Measurements from ENCODE around the gene GALNT5. TPM values are rescaled to one million over a fixed set of nuclear protein-coding genes. Genes with fewer than 3 reads are reported as not detected.

The GALNT5 gene
- total RNA-seq, 1 experiment from 2014 or later = 0.04 TPM

GRCh38 chr2:157265825-157266224 is 8.3 kb downstream of the GALNT5 start:
- ATAC-seq (no peak), DNase-seq (no peak)
- peaks cover 15% of the 10 kb centered on the region for H3K4me1 ChIP-seq (ENCODE audit: insufficient read depth, low read length)
- H3K79me2 ChIP-seq (ENCODE audit: low read length) = no peaks in the 10 kb centered on the region
- BruUV-seq (replicated peaks) = no TSS peak
- H3K4me3 ChIP-seq (ENCODE audit: low read length) = no peak overlapping the region
- TF ChIP-seq EZH2 (IDR thresholded peaks at IDR 0.05; ENCODE audit: low read length, unreplicated experiment) = no peak
- TF ChIP-seq EZH2phosphoT487 (IDR thresholded peaks at IDR 0.05; ENCODE audit: borderline replicate concordance, low read length) = no peak
- no peak for TF ChIP-seq CTCF (conservative IDR thresholded peaks at IDR 0.05; ENCODE audit: low read depth, low read length)
- CTCF ChIA-PET = no interaction called here
- no peak overlapping the region for H3K9ac ChIP-seq (ENCODE audit: low read length)
- H3K27ac ChIP-seq (ENCODE audit: low read length) = no peak overlapping the region
- no peak overlapping the region for H3K4me2 ChIP-seq (ENCODE audit: low read length)
- H3K9me3 ChIP-seq (ENCODE audit: low read length) = no peaks in the 10 kb centered on the region
- intact Hi-C loops (cut with micrococcal nuclease) = loop anchor here (2.0 kb wide), 1 partner anchor 25 kb away; no protein-coding TSS in a partner anchor
- POLR2A ChIA-PET (ENCODE audit: unreplicated experiment) = no interaction called here
- H3F3A ChIP-seq (ENCODE audit: low read length, unreplicated experiment) = no peaks in the 10 kb centered on the region
- H3K27me3 ChIP-seq (ENCODE audit: low read length) = no peaks in the 10 kb centered on the region
- no peaks in the 10 kb centered on the region for H3K36me3 ChIP-seq (ENCODE audit: low read depth, low read length)
- no peaks in the 10 kb centered on the region for H3K9me2 ChIP-seq (replicated peaks; ENCODE audit: low read length)
- H4K20me1 ChIP-seq (ENCODE audit: low read length) = no peaks in the 10 kb centered on the region
- H2AFZ ChIP-seq (ENCODE audit: low read length) = no peak overlapping the region

GRCh38 chr2:157267476-157267875 is 10.0 kb downstream of the GALNT5 start:
- Histone ChIP-seq H3K27ac (ENCODE audit: low read length) (no peak overlapping the region), H3F3A (ENCODE audit: low read length, unreplicated experiment) (no peaks in the 10 kb centered on the region), H3K9me3 (ENCODE audit: low read length) (no peaks in the 10 kb centered on the region), H3K4me1 (ENCODE audit: insufficient read depth, low read length) (no peaks in the 10 kb centered on the region), H3K4me3 (ENCODE audit: low read length) (no peak overlapping the region), H3K9ac (ENCODE audit: low read length) (no peak overlapping the region), H2AFZ (ENCODE audit: low read length) (no peak overlapping the region), H3K36me3 (ENCODE audit: low read depth, low read length) (no peaks in the 10 kb centered on the region), H3K4me2 (ENCODE audit: low read length) (no peak overlapping the region), H3K9me2 (replicated peaks; ENCODE audit: low read length) (no peaks in the 10 kb centered on the region), H3K79me2 (ENCODE audit: low read length) (no peaks in the 10 kb centered on the region), H4K20me1 (ENCODE audit: low read length) (no peaks in the 10 kb centered on the region), H3K27me3 (ENCODE audit: low read length) (no peaks in the 10 kb centered on the region)
- TF ChIP-seq EZH2phosphoT487 (IDR thresholded peaks at IDR 0.05; ENCODE audit: borderline replicate concordance, low read length) = no peak
- no peak for TF ChIP-seq CTCF (conservative IDR thresholded peaks at IDR 0.05; ENCODE audit: low read depth, low read length)
- no peak for TF ChIP-seq EZH2 (IDR thresholded peaks at IDR 0.05; ENCODE audit: low read length, unreplicated experiment)
- DNase-seq (no peak), ATAC-seq (no peak)
- POLR2A ChIA-PET (ENCODE audit: unreplicated experiment) = no interaction called here
- intact Hi-C loops (cut with micrococcal nuclease) = no loop called here
- CTCF ChIA-PET = no interaction called here
- BruUV-seq (replicated peaks) = no TSS peak

- no peak overlapping the region for H3K27ac ChIP-seq (ENCODE audit: low read length)
- H3K27me3 ChIP-seq (ENCODE audit: low read length) = no peaks in the 10 kb centered on the region
- H3F3A ChIP-seq (ENCODE audit: low read length, unreplicated experiment) = no peaks in the 10 kb centered on the region
- no peaks in the 10 kb centered on the region for H4K20me1 ChIP-seq (ENCODE audit: low read length)
- H3K79me2 ChIP-seq (ENCODE audit: low read length) = no peaks in the 10 kb centered on the region
- no TSS peak for BruUV-seq (replicated peaks)
- intact Hi-C loops (cut with micrococcal nuclease) = no loop called here
- no peak overlapping the region for H3K4me2 ChIP-seq (ENCODE audit: low read length)
- CTCF ChIA-PET = no interaction called here
- DNase-seq (no peak), ATAC-seq (no peak)
- no peaks in the 10 kb centered on the region for H3K4me1 ChIP-seq (ENCODE audit: insufficient read depth, low read length)
- 0 out of 2 replicates have a peak, but pooled peaks cover 3% of the 10 kb centered on the region for H3K9me2 ChIP-seq (replicated peaks; ENCODE audit: low read length)
- H2AFZ ChIP-seq (ENCODE audit: low read length) = no peak overlapping the region
- POLR2A ChIA-PET (ENCODE audit: unreplicated experiment) = no interaction called here
- no peak overlapping the region for H3K4me3 ChIP-seq (ENCODE audit: low read length)
- H3K9me3 ChIP-seq (ENCODE audit: low read length) = no peaks in the 10 kb centered on the region
- H3K9ac ChIP-seq (ENCODE audit: low read length) = no peak overlapping the region
- TF ChIP-seq EZH2phosphoT487 (IDR thresholded peaks at IDR 0.05; ENCODE audit: borderline replicate concordance, low read length) (no peak), EZH2 (IDR thresholded peaks at IDR 0.05; ENCODE audit: low read length, unreplicated experiment) (no peak), CTCF (conservative IDR thresholded peaks at IDR 0.05; ENCODE audit: low read depth, low read length) (no peak)
- H3K36me3 ChIP-seq (ENCODE audit: low read depth, low read length) = no peaks in the 10 kb centered on the region
Observed at GRCh38 chr2:157269060-157269459, 11.6 kb downstream of the GALNT5 start.

Data from PC-3 (cell line).